ENCODE data around the gene ZNF385D. TPM values are rescaled to one million over a fixed set of nuclear protein-coding genes. Genes with fewer than 3 reads are reported as not detected.

ZNF385D gene
- total and polyA plus RNA-seq, 4 donors, result 12.1 to 118 (median 61.1) TPM

DNA sequence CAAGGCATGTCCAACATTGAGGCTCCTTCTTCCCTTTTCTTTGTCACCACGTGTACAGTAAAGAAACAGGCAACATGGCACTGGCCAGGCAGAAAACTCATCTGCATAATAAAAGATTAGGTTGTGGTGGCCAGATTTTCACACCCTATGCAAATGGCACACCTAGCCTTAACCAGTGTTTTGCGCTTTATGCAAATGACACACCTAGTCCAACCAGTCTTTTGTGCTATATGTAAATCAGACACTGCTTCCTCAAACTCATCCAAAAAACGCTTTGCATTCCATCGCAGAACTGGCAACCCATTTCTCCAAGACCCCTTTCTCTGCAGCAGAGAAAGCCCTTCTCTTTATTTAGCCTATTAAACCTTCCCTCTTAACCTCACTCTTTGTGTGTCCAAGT, 109.1 kb downstream of the ZNF385D start:
- H3K4me3 ChIP-seq (ENCODE audit: low read length in 2 of 2), result no peak overlapping the region
- no peak overlapping the region for H3K27ac ChIP-seq (ENCODE audit: low read depth in 1 of 2, low read length in 2 of 2)
- DNase-seq (no peak), ATAC-seq (ENCODE audit: low FRiP score) (no peak)
- no peaks in the 10 kb centered on the region for H3K36me3 ChIP-seq (ENCODE audit: control insufficient read depth in 1 of 2, insufficient read depth in 2 of 2, low read length in 1 of 2)
- intact Hi-C loops (cut with DNase I), result loop anchor here in 1 of 2 donors (5.0 to 10.0 kb wide), 2 partner anchors 57 to 105 kb away; no protein-coding TSS in a partner anchor
- peaks cover 0 to 15% of the 10 kb centered on the region in 2 donors for H3K4me1 ChIP-seq (ENCODE audit: control insufficient read depth in 1 of 2, insufficient read depth in 2 of 2, low read length in 2 of 2)
- WGBS, 2 donors, result 82 to 84% methylated on average over 4 of the region's 4 CpGs
- H3K9me3 ChIP-seq (ENCODE audit: control insufficient read depth, low read length), result no peaks in the 10 kb centered on the region
- no peaks in the 10 kb centered on the region for H3K27me3 ChIP-seq (ENCODE audit: control insufficient read depth in 1 of 2, insufficient read depth in 2 of 2, low read length in 1 of 2)

DNA sequence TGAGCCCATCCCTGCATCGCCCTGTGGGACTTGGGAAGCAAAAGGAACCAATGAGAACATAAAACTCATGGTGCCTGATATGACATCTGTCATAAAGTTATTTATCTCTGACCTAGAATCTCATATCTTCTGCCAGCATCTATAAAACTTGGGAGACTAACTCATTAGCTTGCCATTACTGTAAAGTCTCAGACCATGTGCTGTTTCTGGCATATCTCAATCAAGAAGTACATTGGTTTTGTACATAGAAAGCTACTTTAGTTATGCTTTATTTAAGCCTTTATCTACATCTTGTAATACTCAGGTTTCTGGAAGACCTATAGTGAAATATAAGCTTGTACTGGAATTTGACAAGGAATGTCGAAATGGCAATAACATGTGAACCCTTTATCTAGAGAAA, 112.5 kb downstream of the ZNF385D start:
- H3K9me3 ChIP-seq (ENCODE audit: control insufficient read depth, low read length), result no peaks in the 10 kb centered on the region
- no peak overlapping the region for H3K4me3 ChIP-seq (ENCODE audit: low read length in 2 of 2)
- no peaks in the 10 kb centered on the region for H3K27me3 ChIP-seq (ENCODE audit: control insufficient read depth in 1 of 2, insufficient read depth in 2 of 2, low read length in 1 of 2)
- H3K27ac ChIP-seq (ENCODE audit: low read depth in 1 of 2, low read length in 2 of 2), result no peak overlapping the region
- H3K4me1 ChIP-seq (ENCODE audit: control insufficient read depth in 1 of 2, insufficient read depth in 2 of 2, low read length in 2 of 2), result peaks cover 0 to 7% of the 10 kb centered on the region in 2 donors
- 75 to 80% methylated on average over 2 of the region's 2 CpGs for WGBS, 2 donors
- DNase-seq (no peak), ATAC-seq (ENCODE audit: low FRiP score) (no peak)
- no peaks in the 10 kb centered on the region for H3K36me3 ChIP-seq (ENCODE audit: control insufficient read depth in 1 of 2, insufficient read depth in 2 of 2, low read length in 1 of 2)
- intact Hi-C loops (cut with DNase I), result no loop called here

DNA sequence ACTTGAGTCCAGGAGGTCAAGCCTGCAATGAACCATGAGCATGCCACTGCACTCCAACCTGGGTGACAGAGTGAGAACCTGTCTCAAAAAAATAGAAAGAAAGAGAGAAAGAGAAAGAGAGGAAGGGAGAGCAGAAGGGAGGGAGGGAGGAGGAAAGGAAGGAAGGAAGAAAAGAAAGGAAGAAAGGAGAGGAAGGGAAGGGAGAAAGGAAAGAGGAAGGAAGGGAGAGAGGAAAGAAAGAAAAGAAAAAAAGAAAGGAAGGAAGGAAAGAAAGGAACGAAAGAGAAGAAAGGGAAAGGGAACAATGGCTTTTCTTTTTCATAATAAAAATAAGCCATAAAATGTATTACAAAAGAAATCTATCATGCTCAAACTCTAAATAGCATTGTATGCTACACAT, 116.9 kb downstream of the ZNF385D start:
- Histone ChIP-seq H3K27ac (ENCODE audit: low read depth in 1 of 2, low read length in 2 of 2) (no peak overlapping the region), H3K4me1 (ENCODE audit: control insufficient read depth in 1 of 2, insufficient read depth in 2 of 2, low read length in 2 of 2) (no peaks in the 10 kb centered on the region), H3K27me3 (ENCODE audit: control insufficient read depth in 1 of 2, insufficient read depth in 2 of 2, low read length in 1 of 2) (no peaks in the 10 kb centered on the region), H3K36me3 (ENCODE audit: control insufficient read depth in 1 of 2, insufficient read depth in 2 of 2, low read length in 1 of 2) (peaks cover 0 to 2% of the 10 kb centered on the region in 2 donors), H3K9me3 (ENCODE audit: control insufficient read depth, low read length) (no peaks in the 10 kb centered on the region), H3K4me3 (ENCODE audit: low read length in 2 of 2) (no peak overlapping the region)
- DNase-seq, result no peak
- no peak for ATAC-seq (ENCODE audit: low FRiP score)
- 75 to 85% methylated on average over 1 of the region's 1 CpG for WGBS, 2 donors
- intact Hi-C loops (cut with DNase I), result no loop called here

DNA sequence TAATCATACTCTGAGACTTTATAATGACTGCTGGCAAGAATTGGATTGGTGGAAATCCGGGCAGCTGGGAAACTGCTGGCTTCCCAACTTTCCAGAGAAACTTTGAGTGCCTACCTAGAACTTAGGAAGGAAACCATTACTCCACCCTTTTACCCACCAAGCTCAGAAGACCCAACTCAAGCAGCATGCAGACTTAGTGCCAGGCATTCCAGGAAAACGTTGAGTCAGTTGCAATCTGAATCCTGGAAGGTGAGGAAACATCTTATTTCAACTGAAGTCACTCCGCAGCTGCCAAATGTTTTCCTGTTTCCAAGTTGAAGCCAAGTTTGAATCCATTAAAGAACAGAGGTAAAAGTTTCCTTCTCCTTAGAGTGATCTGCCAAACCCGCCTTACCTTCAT, 126.5 kb downstream of the ZNF385D start:
- Histone ChIP-seq H3K27ac (ENCODE audit: low read depth in 1 of 2, low read length in 2 of 2) (no peak overlapping the region), H3K4me1 (ENCODE audit: control insufficient read depth in 1 of 2, insufficient read depth in 2 of 2, low read length in 2 of 2) (peaks cover 6 to 9% of the 10 kb centered on the region in 2 donors), H3K27me3 (ENCODE audit: control insufficient read depth in 1 of 2, insufficient read depth in 2 of 2, low read length in 1 of 2) (no peaks in the 10 kb centered on the region), H3K4me3 (ENCODE audit: low read length in 2 of 2) (no peak overlapping the region), H3K9me3 (ENCODE audit: control insufficient read depth, low read length) (no peaks in the 10 kb centered on the region), H3K36me3 (ENCODE audit: control insufficient read depth in 1 of 2, insufficient read depth in 2 of 2, low read length in 1 of 2) (no peaks in the 10 kb centered on the region)
- intact Hi-C loops (cut with DNase I), result no loop called here
- no peak for ATAC-seq (ENCODE audit: low FRiP score)
- no peak for DNase-seq
- 65 to 66% methylated on average over 4 of the region's 4 CpGs for WGBS, 2 donors

DNA sequence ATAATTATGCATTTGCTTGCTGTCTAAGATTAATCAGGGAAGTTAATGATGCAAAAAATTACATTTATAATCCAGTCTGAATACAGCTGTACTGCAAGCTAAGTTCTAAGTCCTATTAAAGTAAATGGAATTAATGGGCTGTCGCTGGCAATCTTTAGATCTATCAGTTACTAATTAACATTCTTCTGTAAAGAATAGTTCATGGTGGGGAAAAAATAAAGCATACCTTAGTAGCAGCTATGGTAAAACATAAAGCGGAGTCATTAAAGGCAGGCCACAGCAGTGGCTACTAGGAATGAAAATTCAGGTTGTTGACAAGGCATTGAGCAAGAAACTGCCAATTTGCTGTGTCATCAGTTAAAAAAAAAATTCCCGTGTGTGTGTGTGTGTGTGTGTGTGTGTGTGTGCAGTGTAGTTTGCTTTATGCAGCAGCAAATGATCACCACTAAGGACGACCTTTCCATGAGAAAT, 129.8 kb downstream of the ZNF385D start:
- H3K27ac ChIP-seq (ENCODE audit: low read depth in 1 of 2, low read length in 2 of 2), result no peak overlapping the region
- no peaks in the 10 kb centered on the region for H3K36me3 ChIP-seq (ENCODE audit: control insufficient read depth in 1 of 2, insufficient read depth in 2 of 2, low read length in 1 of 2)
- WGBS, 2 donors, result 65 to 72% methylated on average over 4 of the region's 4 CpGs
- intact Hi-C loops (cut with DNase I), result no loop called here
- DNase-seq (no peak), ATAC-seq (ENCODE audit: low FRiP score) (no peak)
- no peak overlapping the region for H3K4me3 ChIP-seq (ENCODE audit: low read length in 2 of 2)
- no peaks in the 10 kb centered on the region for H3K9me3 ChIP-seq (ENCODE audit: control insufficient read depth, low read length)
- H3K4me1 ChIP-seq (ENCODE audit: control insufficient read depth in 1 of 2, insufficient read depth in 2 of 2, low read length in 2 of 2), result peaks cover 8 to 9% of the 10 kb centered on the region in 2 donors
- H3K27me3 ChIP-seq (ENCODE audit: control insufficient read depth in 1 of 2, insufficient read depth in 2 of 2, low read length in 1 of 2), result no peaks in the 10 kb centered on the region

- Histone ChIP-seq H3K27me3 (ENCODE audit: control insufficient read depth in 1 of 2, insufficient read depth in 2 of 2, low read length in 1 of 2) (no peaks in the 10 kb centered on the region), H3K9me3 (ENCODE audit: control insufficient read depth, low read length) (no peaks in the 10 kb centered on the region), H3K36me3 (ENCODE audit: control insufficient read depth in 1 of 2, insufficient read depth in 2 of 2, low read length in 1 of 2) (no peaks in the 10 kb centered on the region), H3K4me1 (ENCODE audit: control insufficient read depth in 1 of 2, insufficient read depth in 2 of 2, low read length in 2 of 2) (peaks cover 8 to 9% of the 10 kb centered on the region in 2 donors), H3K27ac (ENCODE audit: low read depth in 1 of 2, low read length in 2 of 2) (no peak overlapping the region), H3K4me3 (ENCODE audit: low read length in 2 of 2) (no peak overlapping the region)
- no peak for DNase-seq
- WGBS, 2 donors, result 63 to 66% methylated on average over 8 of the region's 8 CpGs
- intact Hi-C loops (cut with DNase I), result no loop called here
- no peak for ATAC-seq (ENCODE audit: low FRiP score)
These were observed 130.4 kb downstream of the ZNF385D start for GRCh38 chr3:21620511-21621155.

DNA sequence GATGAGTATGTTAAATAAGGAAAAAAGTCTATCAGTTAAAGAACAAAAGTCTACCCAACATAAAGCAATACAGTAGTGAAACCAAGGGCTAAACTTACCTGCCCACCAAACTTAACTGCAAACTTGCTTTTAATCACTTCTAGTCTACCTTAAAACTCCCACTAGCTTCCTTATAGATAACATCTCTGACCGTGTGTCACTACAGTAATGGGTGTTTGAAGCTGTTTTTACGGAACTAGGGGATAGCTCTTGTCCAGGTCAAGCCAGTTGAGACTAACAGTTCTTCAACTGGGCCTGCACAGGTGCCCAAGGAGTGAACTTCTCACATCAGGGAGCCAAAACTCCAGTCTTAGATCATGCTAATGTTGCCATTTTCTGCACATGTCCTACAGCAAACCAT, 132.3 kb downstream of the ZNF385D start:
- DNase-seq (no peak), ATAC-seq (ENCODE audit: low FRiP score) (no peak)
- Histone ChIP-seq H3K4me3 (ENCODE audit: low read length in 2 of 2) (no peak overlapping the region), H3K9me3 (ENCODE audit: control insufficient read depth, low read length) (no peaks in the 10 kb centered on the region), H3K36me3 (ENCODE audit: control insufficient read depth in 1 of 2, insufficient read depth in 2 of 2, low read length in 1 of 2) (no peaks in the 10 kb centered on the region), H3K27me3 (ENCODE audit: control insufficient read depth in 1 of 2, insufficient read depth in 2 of 2, low read length in 1 of 2) (no peaks in the 10 kb centered on the region), H3K27ac (ENCODE audit: low read depth in 1 of 2, low read length in 2 of 2) (no peak overlapping the region), H3K4me1 (ENCODE audit: control insufficient read depth in 1 of 2, insufficient read depth in 2 of 2, low read length in 2 of 2) (peaks cover 8 to 11% of the 10 kb centered on the region in 2 donors)
- intact Hi-C loops (cut with DNase I), result no loop called here
- WGBS, 2 donors, result 77 to 81% methylated on average over 2 of the region's 2 CpGs

GRCh38 chr3:21613372-21614070, 137.5 kb downstream of the ZNF385D start:
- Histone ChIP-seq H3K4me1 (ENCODE audit: control insufficient read depth in 1 of 2, insufficient read depth in 2 of 2, low read length in 2 of 2) (peaks cover 6 to 8% of the 10 kb centered on the region in 2 donors), H3K36me3 (ENCODE audit: control insufficient read depth in 1 of 2, insufficient read depth in 2 of 2, low read length in 1 of 2) (peaks cover 3 to 5% of the 10 kb centered on the region in 2 donors), H3K27me3 (ENCODE audit: control insufficient read depth in 1 of 2, insufficient read depth in 2 of 2, low read length in 1 of 2) (no peaks in the 10 kb centered on the region), H3K9me3 (ENCODE audit: control insufficient read depth, low read length) (no peaks in the 10 kb centered on the region), H3K27ac (ENCODE audit: low read depth in 1 of 2, low read length in 2 of 2) (no peak overlapping the region), H3K4me3 (ENCODE audit: low read length in 2 of 2) (no peak overlapping the region)
- 88% methylated on average over 3 of the region's 3 CpGs for WGBS, 2 donors
- no peak for DNase-seq
- ATAC-seq (ENCODE audit: low FRiP score), result no peak
- intact Hi-C loops (cut with DNase I), result no loop called here

GRCh38 chr3:21601178-21601577, 149.8 kb downstream of the ZNF385D start:
- WGBS, 2 donors, result 66 to 68% methylated on average over 1 of the region's 1 CpG
- no peak for DNase-seq
- Histone ChIP-seq H3K36me3 (ENCODE audit: control insufficient read depth in 1 of 2, insufficient read depth in 2 of 2, low read length in 1 of 2) (no peaks in the 10 kb centered on the region), H3K4me1 (ENCODE audit: control insufficient read depth in 1 of 2, insufficient read depth in 2 of 2, low read length in 2 of 2) (peaks cover 4 to 5% of the 10 kb centered on the region in 2 donors), H3K4me3 (ENCODE audit: low read length in 2 of 2) (no peak overlapping the region), H3K9me3 (ENCODE audit: control insufficient read depth, low read length) (no peaks in the 10 kb centered on the region), H3K27ac (ENCODE audit: low read depth in 1 of 2, low read length in 2 of 2) (no peak overlapping the region), H3K27me3 (ENCODE audit: control insufficient read depth in 1 of 2, insufficient read depth in 2 of 2, low read length in 1 of 2) (no peaks in the 10 kb centered on the region)
- no peak for ATAC-seq (ENCODE audit: low FRiP score)
- intact Hi-C loops (cut with DNase I), result no loop called here

Data from aorta (tissue), 5 donors.